Naive thymus-derived CD4-positive, alpha-beta T cell (primary cell): ENCODE measurements around the gene MAN2C1. TPM values are rescaled to one million over a fixed set of nuclear protein-coding genes. Genes with fewer than 3 reads are reported as not detected.
"Not testable (repeated sequence)": the region's sequence is repeated elsewhere in the genome, so short reads cannot be mapped to it uniquely, and the experiment has no call there.

Experiments used
- ATAC-seq: fragments of 150-1000 bp; cut with Tn5 transposase; 2 replicates; pipeline ENCODE4 v1.10.0; 2021; ENCODE audit warnings: mild to moderate bottlenecking, moderate library complexity
- CTCF ChIA-PET: fragments of 350-600 bp; sonication (Branson Sonifier 250); formaldehyde crosslinking; loops from one replicate; lab custom pipeline; 2021; ENCODE audit warnings: antibody characterized with exemption; lab: Charles Lee
- POLR2A ChIA-PET: fragments of 350-600 bp; sonication (Branson Sonifier 250); formaldehyde crosslinking; loops from one replicate; lab custom pipeline; 2021; ENCODE audit warnings: antibody characterized with exemption, inconsistent platforms; lab: Charles Lee
- DNase-seq, 9 donors: peaks; one replicate each; pipeline versions ENCODE4 v3.0.0 to v3.0.0-alpha.2; 2020 to 2022; ENCODE audit warnings: mixed read lengths in 1 of 9
- H3K27ac ChIP-seq: one replicate; pipeline ENCODE4 v1.7.0; 2013; ENCODE audit warnings: mild to moderate bottlenecking, low read depth, low read length, moderate library complexity
- H3K27me3 ChIP-seq, 2 donors: one replicate each; pipeline ENCODE4 v1.7.0; 2013; ENCODE audit warnings: low read length in 2 of 2, mild to moderate bottlenecking in 2 of 2, moderate library complexity in 2 of 2; ENCODE audit not compliant: control insufficient read depth in 2 of 2, insufficient read depth in 2 of 2
- H3K36me3 ChIP-seq, 3 experiments: 1 replicate in 2 of 3; 2 replicates in 1 of 3; pipeline ENCODE4 v1.7.0; 2013; ENCODE audit warnings: low read length in 3 of 3, mild to moderate bottlenecking in 3 of 3, moderate library complexity in 1 of 3; ENCODE audit not compliant: insufficient read depth in 3 of 3, control insufficient read depth in 2 of 3
- H3K4me1 ChIP-seq, 2 donors: one replicate each; pipeline ENCODE4 v1.7.0; 2013; ENCODE audit warnings: low read length in 2 of 2, mild to moderate bottlenecking in 2 of 2, moderate library complexity in 1 of 2; ENCODE audit not compliant: control insufficient read depth in 2 of 2, insufficient read depth in 2 of 2
- H3K4me3 ChIP-seq: 2 replicates; pipeline ENCODE4 v1.7.0; 2013; ENCODE audit warnings: mild to moderate bottlenecking, low read length
- H3K9me3 ChIP-seq, 3 experiments: 1 replicate in 2 of 3; 2 replicates in 1 of 3; pipeline ENCODE4 v1.7.0; 2013; ENCODE audit warnings: low read length in 3 of 3; ENCODE audit not compliant: control insufficient read depth in 2 of 3
- H3K27ac Mint-ChIP-seq, 9 donors: one replicate each; pipeline ENCODE4 v1.8.0; 2020 to 2022; ENCODE audit warnings: mixed read lengths in 9 of 9, mild to moderate bottlenecking in 8 of 9, moderate library complexity in 5 of 9, inconsistent platforms in 2 of 9
- H3K27me3 Mint-ChIP-seq, 5 donors: one replicate each; pipeline ENCODE4 v1.8.0; 2021 to 2022; ENCODE audit warnings: mixed read lengths in 5 of 5, mild to moderate bottlenecking in 1 of 5
- H3K36me3 Mint-ChIP-seq, 5 donors: one replicate each; pipeline ENCODE4 v1.8.0; 2020 to 2022; ENCODE audit warnings: mixed read lengths in 5 of 5, mild to moderate bottlenecking in 3 of 5, inconsistent platforms in 1 of 5
- H3K4me1 Mint-ChIP-seq, 7 donors: one replicate each; pipeline ENCODE4 v1.8.0; 2020 to 2022; ENCODE audit warnings: mixed read lengths in 7 of 7, mild to moderate bottlenecking in 3 of 7, inconsistent platforms in 1 of 7
- H3K4me3 Mint-ChIP-seq, 10 donors: one replicate each; pipeline ENCODE4 v1.8.0; 2020 to 2022; ENCODE audit warnings: mild to moderate bottlenecking in 10 of 10, mixed read lengths in 10 of 10, moderate library complexity in 6 of 10, inconsistent platforms in 2 of 10
- H3K9me3 Mint-ChIP-seq, 11 donors: one replicate each; pipeline ENCODE4 v1.8.0; 2020 to 2022; ENCODE audit warnings: mixed read lengths in 11 of 11, mild to moderate bottlenecking in 4 of 11, inconsistent platforms in 1 of 11, moderate library complexity in 1 of 11
- intact Hi-C, 2 donors: fragments of 100-400 bp; cut with micrococcal nuclease; formaldehyde crosslinking; loops; one replicate each; pipeline ENCODE4 v1.15.1; 2023
- polyA plus RNA-seq, 2 donors: library from polyadenylated mRNA; unstranded; fragments of 300-500 nt; fragmentation: Illumina TruSeq; gene quantifications; one replicate each; pipeline ENCODE4 v1.2.3, GENCODE V29; 2021
- total RNA-seq, 6 experiments: library from RNA in 5 of 6; stranded (reverse) in 5 of 6; gene quantifications; 1 replicate in 5 of 6; 2 replicates in 1 of 6; pipeline ENCODE4 v1.2.3 and lab custom pipeline; 2021 to 2026

The MAN2C1 gene
- total and polyA plus RNA-seq, 7 experiments from 2014 or later = 26.7 to 557 (median 439) TPM

DNA sequence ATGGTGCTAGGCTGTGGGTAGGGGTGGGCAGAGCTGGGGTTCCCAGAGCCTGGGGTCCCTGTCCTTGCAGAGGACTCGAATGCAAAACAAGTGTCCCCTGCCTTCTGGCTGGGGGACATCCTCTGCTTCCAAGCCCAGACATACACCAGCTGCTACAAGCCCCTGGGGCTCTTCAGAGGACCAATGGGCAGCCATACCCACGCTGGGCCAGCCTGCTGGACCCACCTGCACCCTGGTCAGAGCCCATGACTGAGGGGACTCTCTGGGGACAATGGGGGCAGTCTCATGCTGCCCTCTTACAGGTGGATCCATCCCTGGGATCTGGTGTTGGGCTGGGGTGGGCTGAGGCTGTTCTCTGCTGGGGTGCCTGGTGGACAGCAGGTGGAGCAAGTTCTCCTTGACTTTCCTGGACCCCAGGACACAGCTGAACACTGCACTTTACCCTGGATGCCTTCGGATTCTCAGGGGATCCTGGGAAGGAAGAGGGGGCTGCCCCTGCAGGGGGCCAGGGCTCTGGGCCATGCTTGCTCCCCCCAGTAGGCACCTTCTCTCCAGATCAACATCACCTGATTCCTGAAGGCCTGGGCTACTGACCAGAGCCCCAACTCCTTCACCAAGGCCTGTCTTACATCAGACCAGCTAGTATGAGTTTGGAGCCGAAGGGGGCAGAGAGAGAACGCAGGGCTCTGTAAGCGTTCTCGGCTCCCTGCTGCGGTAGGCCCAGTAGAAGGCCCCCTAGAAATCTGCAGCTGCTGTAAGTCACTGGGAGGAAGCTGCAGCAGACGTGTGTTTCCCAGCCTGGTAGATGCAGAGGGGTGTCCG lies 39.7 kb downstream of the MAN2C1 start:
- ATAC-seq (no peak), DNase-seq (no peak)
- Mint-ChIP-seq H3K9me3 (no peaks in the 10 kb centered on the region), H3K27ac (no peak overlapping the region), H3K4me1 (no peaks in the 10 kb centered on the region), H3K4me3 (no peak overlapping the region), H3K36me3 (no peaks in the 10 kb centered on the region), H3K27me3 (peaks cover 0 to 8% (median 0%) of the 10 kb centered on the region in 5 donors)
- Histone ChIP-seq H3K36me3 (no peaks in the 10 kb centered on the region), H3K9me3 (no peaks in the 10 kb centered on the region), H3K27ac (no peak overlapping the region), H3K4me1 (no peaks in the 10 kb centered on the region), H3K27me3 (no peaks in the 10 kb centered on the region), H3K4me3 (no peak overlapping the region)
- intact Hi-C loops = no loop called here
- ChIA-PET POLR2A (no interaction called here), CTCF (no interaction called here)

- H3K9me3 Mint-ChIP-seq = no peaks in the 10 kb centered on the region
- no peak for ATAC-seq
- Histone ChIP-seq H3K4me1 (no peaks in the 10 kb centered on the region), H3K9me3 (no peaks in the 10 kb centered on the region), H3K27ac (no peak overlapping the region), H3K27me3 (no peaks in the 10 kb centered on the region), H3K36me3 (no peaks in the 10 kb centered on the region), H3K4me3 (no peak overlapping the region)
- no peaks in the 10 kb centered on the region for H3K36me3 Mint-ChIP-seq
- intact Hi-C loops = no loop called here
- POLR2A ChIA-PET = interaction anchor here (0.7 kb wide), 1 partner anchor 32 kb away, joined by 3 read pairs; no protein-coding TSS in a partner anchor
- CTCF ChIA-PET = no interaction called here
- no peaks in the 10 kb centered on the region for H3K4me1 Mint-ChIP-seq
- H3K27ac Mint-ChIP-seq = no peak overlapping the region
- peaks cover 0 to 8% (median 0%) of the 10 kb centered on the region in 5 donors for H3K27me3 Mint-ChIP-seq
- H3K4me3 Mint-ChIP-seq = no peak overlapping the region
- no peak for DNase-seq
Observed at GRCh38 chr15:75327491-75327890, 40.9 kb downstream of the MAN2C1 start.

GRCh38 chr15:75327005-75327404 lies 41.4 kb downstream of the MAN2C1 start:
- CTCF ChIA-PET = no interaction called here
- Histone ChIP-seq H3K4me3 (no peak overlapping the region), H3K36me3 (no peaks in the 10 kb centered on the region), H3K4me1 (no peaks in the 10 kb centered on the region), H3K27ac (no peak overlapping the region), H3K27me3 (no peaks in the 10 kb centered on the region), H3K9me3 (no peaks in the 10 kb centered on the region)
- Mint-ChIP-seq H3K4me1 (no peaks in the 10 kb centered on the region), H3K4me3 (no peak overlapping the region), H3K27ac (no peak overlapping the region), H3K9me3 (no peaks in the 10 kb centered on the region), H3K36me3 (no peaks in the 10 kb centered on the region), H3K27me3 (peaks cover 0 to 7% (median 0%) of the 10 kb centered on the region in 5 donors)
- no peak for ATAC-seq
- DNase-seq = no peak
- intact Hi-C loops = no loop called here
- POLR2A ChIA-PET = no interaction called here

DNA sequence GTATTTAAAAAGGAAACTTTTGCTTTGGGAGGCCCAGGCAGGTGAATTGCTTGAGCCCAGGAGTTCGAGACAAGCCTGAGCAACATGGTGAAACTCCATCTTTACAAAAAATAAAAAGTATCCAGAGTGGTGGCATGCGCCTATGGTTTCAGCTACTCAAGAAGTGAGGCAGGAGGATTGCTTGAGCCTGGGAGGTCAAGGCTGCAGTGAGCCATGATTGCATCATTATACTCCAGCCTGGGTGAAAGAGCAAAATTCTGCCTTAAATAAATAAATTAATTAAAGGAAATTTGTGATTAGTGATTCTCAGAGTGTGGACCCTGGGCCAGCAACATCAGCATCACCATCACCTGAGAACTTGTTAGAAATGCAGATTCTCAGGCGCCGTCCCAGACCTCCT lies 42.5 kb downstream of the MAN2C1 start:
- CTCF ChIA-PET = no interaction called here
- H3K27ac ChIP-seq = no peak overlapping the region
- Mint-ChIP-seq H3K36me3 (no peaks in the 10 kb centered on the region), H3K4me3 (no peak overlapping the region), H3K27me3 (peaks cover 0 to 9% (median 0%) of the 10 kb centered on the region in 5 donors), H3K27ac (no peak overlapping the region), H3K4me1 (no peaks in the 10 kb centered on the region), H3K9me3 (no peaks in the 10 kb centered on the region)
- intact Hi-C loops = no loop called here
- no peaks in the 10 kb centered on the region for H3K36me3 ChIP-seq
- no peak overlapping the region for H3K4me3 ChIP-seq
- no peaks in the 10 kb centered on the region for H3K9me3 ChIP-seq
- no peak for DNase-seq
- ATAC-seq = no peak
- POLR2A ChIA-PET = no interaction called here
- H3K27me3 ChIP-seq = no peaks in the 10 kb centered on the region
- no peaks in the 10 kb centered on the region for H3K4me1 ChIP-seq

- intact Hi-C loops = no loop called here
Observed at GRCh38 chr15:75321711-75322110, 46.7 kb downstream of the MAN2C1 start.

GRCh38 chr15:75319231-75319897 lies 49.0 kb downstream of the MAN2C1 start:
- POLR2A ChIA-PET, H3K9me3 Mint-ChIP-seq, DNase-seq, H3K4me3 ChIP-seq, CTCF ChIA-PET, H3K4me1 ChIP-seq, H3K27ac ChIP-seq, H3K27ac Mint-ChIP-seq, H3K4me3 Mint-ChIP-seq, H3K27me3 ChIP-seq, H3K9me3 ChIP-seq, ATAC-seq, H3K36me3 Mint-ChIP-seq, intact Hi-C loops, H3K36me3 ChIP-seq, H3K4me1 Mint-ChIP-seq: not testable (repeated sequence)
- H3K27me3 Mint-ChIP-seq = peaks cover 0 to 20% (median 0%) of the 10 kb centered on the region in 5 donors

More at GRCh38 chr15:75321711-75322110, 46.7 kb downstream of the MAN2C1 start:
- H3K27ac Mint-ChIP-seq = no peak overlapping the region
- no peak overlapping the region for H3K27ac ChIP-seq
- H3K9me3 ChIP-seq = no peaks in the 10 kb centered on the region
- CTCF ChIA-PET = interaction anchor here (0.6 kb wide), 1 partner anchor 350 kb away, joined by 3 read pairs; no protein-coding TSS in a partner anchor
- H3K4me1 Mint-ChIP-seq = no peaks in the 10 kb centered on the region
- ATAC-seq (no peak), DNase-seq (no peak)
- POLR2A ChIA-PET = no interaction called here
- no peaks in the 10 kb centered on the region for H3K27me3 ChIP-seq
- H3K36me3 Mint-ChIP-seq = no peaks in the 10 kb centered on the region
- no peaks in the 10 kb centered on the region for H3K36me3 ChIP-seq
- H3K4me1 ChIP-seq = no peaks in the 10 kb centered on the region
- H3K9me3 Mint-ChIP-seq = no peaks in the 10 kb centered on the region
- H3K4me3 ChIP-seq = no peak overlapping the region
- H3K4me3 Mint-ChIP-seq = no peak overlapping the region
- H3K27me3 Mint-ChIP-seq = peaks cover 0 to 16% (median 0%) of the 10 kb centered on the region in 5 donors
